GM12874 (cell line): Measurements from ENCODE around the gene XRCC2.

Experiments used
- TF ChIP-seq, protein P1 (sequence below): IDR thresholded peaks from 2 replicates; pipeline ENCODE4 v1.5.1; 2011; ENCODE audit warnings: low read depth, mild to moderate bottlenecking, control low read depth, low read length, moderate library complexity; ENCODE audit not compliant: insufficient read depth

The XRCC2 gene

GRCh38 chr7:152667958-152668357, 8.0 kb downstream of the XRCC2 start:
- TF ChIP-seq, protein P1, sequence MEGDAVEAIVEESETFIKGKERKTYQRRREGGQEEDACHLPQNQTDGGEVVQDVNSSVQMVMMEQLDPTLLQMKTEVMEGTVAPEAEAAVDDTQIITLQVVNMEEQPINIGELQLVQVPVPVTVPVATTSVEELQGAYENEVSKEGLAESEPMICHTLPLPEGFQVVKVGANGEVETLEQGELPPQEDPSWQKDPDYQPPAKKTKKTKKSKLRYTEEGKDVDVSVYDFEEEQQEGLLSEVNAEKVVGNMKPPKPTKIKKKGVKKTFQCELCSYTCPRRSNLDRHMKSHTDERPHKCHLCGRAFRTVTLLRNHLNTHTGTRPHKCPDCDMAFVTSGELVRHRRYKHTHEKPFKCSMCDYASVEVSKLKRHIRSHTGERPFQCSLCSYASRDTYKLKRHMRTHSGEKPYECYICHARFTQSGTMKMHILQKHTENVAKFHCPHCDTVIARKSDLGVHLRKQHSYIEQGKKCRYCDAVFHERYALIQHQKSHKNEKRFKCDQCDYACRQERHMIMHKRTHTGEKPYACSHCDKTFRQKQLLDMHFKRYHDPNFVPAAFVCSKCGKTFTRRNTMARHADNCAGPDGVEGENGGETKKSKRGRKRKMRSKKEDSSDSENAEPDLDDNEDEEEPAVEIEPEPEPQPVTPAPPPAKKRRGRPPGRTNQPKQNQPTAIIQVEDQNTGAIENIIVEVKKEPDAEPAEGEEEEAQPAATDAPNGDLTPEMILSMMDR, result no peak

GRCh38 chr7:152666078-152666477, 9.9 kb downstream of the XRCC2 start:
- TF ChIP-seq, protein P1, result no peak

DNA sequence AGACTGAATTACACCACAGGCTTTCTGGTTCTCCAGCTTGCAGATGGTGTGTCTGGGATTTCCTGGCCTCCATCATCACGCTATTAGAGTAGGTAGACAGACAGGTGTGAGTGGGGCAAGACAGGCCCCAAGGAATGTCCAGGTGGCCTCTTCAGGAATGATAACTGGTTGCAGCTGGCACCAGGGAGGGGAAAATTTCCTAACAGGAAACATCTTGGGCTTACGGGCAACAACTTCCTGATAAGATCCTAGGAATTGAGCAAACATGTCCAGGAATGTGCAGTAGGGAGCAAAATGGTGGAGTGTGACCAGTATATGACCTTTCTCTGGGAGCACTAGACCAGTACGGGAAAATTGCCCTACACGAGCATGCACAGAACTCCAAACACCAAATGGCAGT, 11.3 kb downstream of the XRCC2 start:
- TF ChIP-seq, protein P1, result no peak

DNA sequence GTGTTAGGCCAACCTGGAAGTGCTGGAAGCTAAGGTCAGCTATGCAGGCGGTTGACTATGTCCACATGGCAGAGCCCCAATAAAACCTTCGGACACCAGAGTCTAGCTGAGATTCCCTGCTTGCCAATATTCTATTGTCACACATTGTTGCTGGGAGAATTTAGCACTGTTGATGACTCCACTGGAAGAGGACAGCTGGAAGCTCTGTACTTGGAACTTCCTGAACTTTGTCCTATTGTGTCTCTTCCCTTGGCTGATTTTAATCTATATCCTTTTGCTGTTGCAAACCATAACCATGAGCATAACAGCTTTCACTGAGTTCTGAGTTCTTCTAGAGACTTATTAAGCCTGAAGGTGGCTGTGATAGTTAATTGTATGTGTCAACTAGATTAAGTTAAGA, 12.0 kb downstream of the XRCC2 start:
- TF ChIP-seq, protein P1, result no peak

- TF ChIP-seq, protein P1, result no peak
Measured at GRCh38 chr7:152663148-152663740, 12.7 kb downstream of the XRCC2 start.

GRCh38 chr7:152661479-152661878, 14.5 kb downstream of the XRCC2 start:
- TF ChIP-seq, protein P1, result no peak

- TF ChIP-seq, protein P1, result no peak
Measured at GRCh38 chr7:152660021-152660420, 15.9 kb downstream of the XRCC2 start.
